ENCODE data around the gene TACC2.

The TACC2 gene

GRCh38 chr10:122264436-122264835 is 275.5 kb downstream of the TACC2 start:
- Histone ChIP-seq H3K9me2 (replicated peaks; ENCODE audit: insufficient read depth, low read length) (no peaks in the 10 kb centered on the region), H4K20me1 (ENCODE audit: low read depth, low read length) (no peaks in the 10 kb centered on the region), H3K36me3 (ENCODE audit: low read length) (no peaks in the 10 kb centered on the region), H3K4me3 (ENCODE audit: insufficient read depth, low read length, poor library complexity, severe bottlenecking) (no peak overlapping the region), H3K27me3 (ENCODE audit: low read length) (no peaks in the 10 kb centered on the region), H3K9ac (ENCODE audit: low read length) (no peak overlapping the region), H3K79me2 (ENCODE audit: insufficient read depth, low read length) (no peaks in the 10 kb centered on the region), H3K27ac (ENCODE audit: low read depth, low read length) (no peak overlapping the region), H2AFZ (ENCODE audit: low read depth, low read length, severe bottlenecking) (no peak overlapping the region), H3F3A (ENCODE audit: insufficient read depth) (no peaks in the 10 kb centered on the region), H3K9me3 (ENCODE audit: insufficient read depth, low read length) (0 out of 2 replicates have a peak, but pooled peaks cover 5% of the 10 kb centered on the region), H3K4me2 (ENCODE audit: low read depth, low read length, poor library complexity, severe bottlenecking) (no peak overlapping the region)
- TF ChIP-seq CTCF (IDR thresholded peaks at IDR 0.05; ENCODE audit: insufficient read depth, low read length, poor library complexity, severe bottlenecking) = no peak
- TF ChIP-seq EZH2phosphoT487 (conservative IDR thresholded peaks at IDR 0.05; ENCODE audit: low read length) = no peak

DNA sequence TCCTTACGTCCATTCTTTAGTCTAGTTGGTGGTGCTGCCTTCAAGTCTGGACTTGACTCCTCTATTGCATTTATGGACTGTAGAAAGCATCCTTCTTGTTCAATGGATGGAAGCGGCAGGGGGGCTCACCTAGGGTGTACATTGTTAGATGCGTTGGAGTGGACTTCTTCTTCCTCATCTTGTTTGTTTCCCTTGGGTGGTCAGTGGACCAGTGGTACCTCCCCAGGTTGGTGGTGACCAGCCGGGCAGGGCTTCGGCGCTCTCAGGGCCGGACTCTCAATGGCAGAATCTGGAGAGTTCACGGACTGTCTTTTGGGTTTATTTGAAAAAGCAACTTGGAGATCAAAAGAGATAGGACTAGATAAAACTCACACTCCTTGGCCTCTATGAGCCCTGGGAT is 276.0 kb downstream of the TACC2 start:
- H3K4me3 ChIP-seq (ENCODE audit: insufficient read depth, low read length, poor library complexity, severe bottlenecking) = no peak overlapping the region
- no peaks in the 10 kb centered on the region for H3K9me2 ChIP-seq (replicated peaks; ENCODE audit: insufficient read depth, low read length)
- no peak overlapping the region for H3K9ac ChIP-seq (ENCODE audit: low read length)
- H3K4me2 ChIP-seq (ENCODE audit: low read depth, low read length, poor library complexity, severe bottlenecking) = no peak overlapping the region
- 0 out of 2 replicates have a peak, but pooled peaks cover 5% of the 10 kb centered on the region for H3K9me3 ChIP-seq (ENCODE audit: insufficient read depth, low read length)
- H3F3A ChIP-seq (ENCODE audit: insufficient read depth) = no peaks in the 10 kb centered on the region
- no peaks in the 10 kb centered on the region for H4K20me1 ChIP-seq (ENCODE audit: low read depth, low read length)
- H2AFZ ChIP-seq (ENCODE audit: low read depth, low read length, severe bottlenecking) = no peak overlapping the region
- TF ChIP-seq CTCF (IDR thresholded peaks at IDR 0.05; ENCODE audit: insufficient read depth, low read length, poor library complexity, severe bottlenecking) (no peak), EZH2phosphoT487 (conservative IDR thresholded peaks at IDR 0.05; ENCODE audit: low read length) (no peak)
- no peak overlapping the region for H3K27ac ChIP-seq (ENCODE audit: low read depth, low read length)
- H3K27me3 ChIP-seq (ENCODE audit: low read length) = no peaks in the 10 kb centered on the region
- H3K36me3 ChIP-seq (ENCODE audit: low read length) = no peaks in the 10 kb centered on the region
- no peaks in the 10 kb centered on the region for H3K79me2 ChIP-seq (ENCODE audit: insufficient read depth, low read length)

DNA sequence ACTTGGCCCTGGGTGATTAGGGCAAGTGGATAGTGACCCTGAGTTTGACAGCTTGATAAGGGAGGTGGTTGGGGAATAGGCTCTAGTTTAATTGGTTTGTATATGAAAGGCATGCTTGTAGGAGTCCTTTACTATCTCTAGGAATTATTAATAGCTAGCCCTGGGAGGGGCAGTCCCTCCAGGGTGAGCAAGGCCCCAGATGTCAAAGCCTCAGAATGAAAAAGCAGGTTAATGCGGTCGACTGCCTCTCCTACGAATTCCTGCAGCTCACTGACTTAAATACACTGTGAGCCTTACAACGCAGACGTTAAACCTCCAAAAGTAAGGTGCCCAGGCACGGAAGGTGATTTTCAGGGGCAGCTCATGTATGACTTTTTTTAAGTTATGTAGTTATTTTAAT is 276.9 kb downstream of the TACC2 start:
- H3K27me3 ChIP-seq (ENCODE audit: low read length) = no peaks in the 10 kb centered on the region
- H3K27ac ChIP-seq (ENCODE audit: low read depth, low read length) = no peak overlapping the region
- H2AFZ ChIP-seq (ENCODE audit: low read depth, low read length, severe bottlenecking) = no peak overlapping the region
- H3K4me3 ChIP-seq (ENCODE audit: insufficient read depth, low read length, poor library complexity, severe bottlenecking) = no peak overlapping the region
- 0 out of 2 replicates have a peak, but pooled peaks cover 5% of the 10 kb centered on the region for H3K9me3 ChIP-seq (ENCODE audit: insufficient read depth, low read length)
- H3K79me2 ChIP-seq (ENCODE audit: insufficient read depth, low read length) = no peaks in the 10 kb centered on the region
- TF ChIP-seq CTCF (IDR thresholded peaks at IDR 0.05; ENCODE audit: insufficient read depth, low read length, poor library complexity, severe bottlenecking) = no peak
- TF ChIP-seq EZH2phosphoT487 (conservative IDR thresholded peaks at IDR 0.05; ENCODE audit: low read length) = no peak
- no peak overlapping the region for H3K9ac ChIP-seq (ENCODE audit: low read length)
- H3K36me3 ChIP-seq (ENCODE audit: low read length) = no peaks in the 10 kb centered on the region
- no peaks in the 10 kb centered on the region for H3F3A ChIP-seq (ENCODE audit: insufficient read depth)
- no peaks in the 10 kb centered on the region for H4K20me1 ChIP-seq (ENCODE audit: low read depth, low read length)
- H3K9me2 ChIP-seq (replicated peaks; ENCODE audit: insufficient read depth, low read length) = no peaks in the 10 kb centered on the region
- no peak overlapping the region for H3K4me2 ChIP-seq (ENCODE audit: low read depth, low read length, poor library complexity, severe bottlenecking)
